Testis (tissue), 2 donors: ENCODE data around the gene KCNQ1.

ENCODE experiments used
- CTCF ChIP-seq, 3 experiments: fragments of 450-650 bp in 2 of 3; fragments of 200-600 bp in 1 of 3; sonication (generic) in 1 of 3; IDR thresholded peaks; one replicate each; pipeline ENCODE4 v1.5.1; 2016 to 2019; ENCODE audit warnings: antibody characterized with exemption in 3 of 3, mild to moderate bottlenecking in 2 of 3, moderate library complexity in 1 of 3
- POLR2A ChIP-seq: fragments of 450-650 bp; IDR thresholded peaks from one replicate; pipeline ENCODE4 v1.6.1; 2017; ENCODE audit warnings: antibody characterized with exemption, mild to moderate bottlenecking, moderate library complexity

GRCh38 chr11:2531277-2531986 is 86.6 kb downstream of the KCNQ1 start:
- TF ChIP-seq CTCF (IDR thresholded peaks at IDR 0.05) (peak; percentile 99), POLR2A (no peak)
